ENCODE data around the gene PRKAA1. TPM values are rescaled to one million over a fixed set of nuclear protein-coding genes. Genes with fewer than 3 reads are reported as not detected.
A peak's percentile ranks its signal among the peaks of the same experiment; 100 is the strongest.
"Not testable (repeated sequence)": the region's sequence is repeated elsewhere in the genome, so short reads cannot be mapped to it uniquely, and the experiment has no call there.

PRKAA1 gene
- total and polyA plus RNA-seq, 4 experiments from 2014 or later: 51.7 to 120 (median 86.1) TPM

- POLR2A ChIA-PET (ENCODE audit: partially characterized antibody): interaction anchor here (2.1 kb wide), 1 partner anchor 12 kb away, joined by 5 read pairs; the partner anchor contains the start of gene CARD6
- intact Hi-C loops (cut with micrococcal nuclease): no loop called here
- H3K27me3 ChIP-seq (ENCODE audit: insufficient read depth, low read length): no peaks in the 10 kb centered on the region
- Mint-ChIP-seq H3K9me3 (peaks cover 0 to 3% (median 0%) of the 10 kb centered on the region in 8 donors), H3K4me1 (peaks cover 22 to 54% (median 39%) of the 10 kb centered on the region in 4 donors), H3K27ac (peak overlapping the region in 5 of 7 donors; percentile 16 to 94 (median 68)), H3K36me3 (peaks cover 65 to 84% of the 10 kb centered on the region in 2 donors), H3K4me3 (no peak overlapping the region), H3K27me3 (no peaks in the 10 kb centered on the region)
- H3K36me3 ChIP-seq (ENCODE audit: insufficient read depth, low read length): peaks cover 66% of the 10 kb centered on the region
- H3K27ac ChIP-seq (ENCODE audit: low read depth, low read length): no peak overlapping the region
- H3K9me3 ChIP-seq (ENCODE audit: control insufficient read depth in 1 of 2, low read length in 2 of 2): no peaks in the 10 kb centered on the region
- H3K4me1 ChIP-seq (ENCODE audit: insufficient read depth, low read length): peaks cover 27% of the 10 kb centered on the region
- CTCF ChIA-PET (ENCODE audit: partially characterized antibody): interaction anchor here (0.8 kb wide), 1 partner anchor 12 kb away, joined by 3 read pairs; no protein-coding TSS in a partner anchor
- no peak for DNase-seq
- no peak overlapping the region for H3K4me3 ChIP-seq (ENCODE audit: low read length in 2 of 2)
Measured at GRCh38 chr5:40829748-40830533, 31.8 kb upstream of the PRKAA1 start.

- H3K4me3 Mint-ChIP-seq: peak overlapping the region in 1 of 8 donors; percentile 4
- no peak for DNase-seq
- Histone ChIP-seq H3K36me3 (ENCODE audit: insufficient read depth, low read length) (peaks cover 65% of the 10 kb centered on the region), H3K9me3 (ENCODE audit: control insufficient read depth in 1 of 2, low read length in 2 of 2) (no peaks in the 10 kb centered on the region), H3K27me3 (ENCODE audit: insufficient read depth, low read length) (no peaks in the 10 kb centered on the region), H3K4me3 (ENCODE audit: low read length in 2 of 2) (no peak overlapping the region), H3K27ac (ENCODE audit: low read depth, low read length) (no peak overlapping the region), H3K4me1 (ENCODE audit: insufficient read depth, low read length) (peaks cover 26% of the 10 kb centered on the region)
- H3K9me3 Mint-ChIP-seq: no peaks in the 10 kb centered on the region
- H3K27me3 Mint-ChIP-seq: no peaks in the 10 kb centered on the region
- peaks cover 16 to 44% (median 33%) of the 10 kb centered on the region in 4 donors for H3K4me1 Mint-ChIP-seq
- intact Hi-C loops (cut with micrococcal nuclease): no loop called here
- peak overlapping the region in 6 of 7 donors; percentile 4 to 92 (median 18) for H3K27ac Mint-ChIP-seq
- ChIA-PET CTCF (ENCODE audit: partially characterized antibody) (interaction anchor here (0.8 kb wide), 1 partner anchor 13 kb away, joined by 3 read pairs; no protein-coding TSS in a partner anchor), POLR2A (ENCODE audit: partially characterized antibody) (no interaction called here)
- H3K36me3 Mint-ChIP-seq: peaks cover 59 to 75% of the 10 kb centered on the region in 2 donors
Measured at GRCh38 chr5:40828690-40829661, 30.8 kb upstream of the PRKAA1 start.

GRCh38 chr5:40828021-40828631, 30.0 kb upstream of the PRKAA1 start:
- Mint-ChIP-seq H3K27ac (peak overlapping the region in 2 of 7 donors; percentile 54 to 74), H3K4me3 (peak overlapping the region in 1 of 8 donors; percentile 12), H3K4me1 (peaks cover 15 to 36% (median 26%) of the 10 kb centered on the region in 4 donors), H3K9me3 (no peaks in the 10 kb centered on the region), H3K27me3 (no peaks in the 10 kb centered on the region), H3K36me3 (peaks cover 51 to 67% of the 10 kb centered on the region in 2 donors)
- Histone ChIP-seq H3K9me3 (ENCODE audit: control insufficient read depth in 1 of 2, low read length in 2 of 2) (no peaks in the 10 kb centered on the region), H3K36me3 (ENCODE audit: insufficient read depth, low read length) (peaks cover 57% of the 10 kb centered on the region), H3K4me1 (ENCODE audit: insufficient read depth, low read length) (peaks cover 17% of the 10 kb centered on the region), H3K27ac (ENCODE audit: low read depth, low read length) (no peak overlapping the region), H3K27me3 (ENCODE audit: insufficient read depth, low read length) (no peaks in the 10 kb centered on the region), H3K4me3 (ENCODE audit: low read length in 2 of 2) (no peak overlapping the region)
- POLR2A ChIA-PET (ENCODE audit: partially characterized antibody): no interaction called here
- CTCF ChIA-PET (ENCODE audit: partially characterized antibody): no interaction called here
- DNase-seq: no peak
- intact Hi-C loops (cut with micrococcal nuclease): no loop called here

- H3K4me3 Mint-ChIP-seq: peak overlapping the region in 1 of 8 donors; percentile 12
- peaks cover 11 to 28% (median 18%) of the 10 kb centered on the region in 4 donors for H3K4me1 Mint-ChIP-seq
- H3K27ac Mint-ChIP-seq: peak overlapping the region in 4 of 7 donors; percentile 13 to 74 (median 36)
- CTCF ChIA-PET (ENCODE audit: partially characterized antibody): no interaction called here
- POLR2A ChIA-PET (ENCODE audit: partially characterized antibody): no interaction called here
- Histone ChIP-seq H3K27me3 (ENCODE audit: insufficient read depth, low read length) (no peaks in the 10 kb centered on the region), H3K9me3 (ENCODE audit: control insufficient read depth in 1 of 2, low read length in 2 of 2) (no peaks in the 10 kb centered on the region), H3K27ac (ENCODE audit: low read depth, low read length) (no peak overlapping the region), H3K4me3 (ENCODE audit: low read length in 2 of 2) (no peak overlapping the region), H3K36me3 (ENCODE audit: insufficient read depth, low read length) (peaks cover 49% of the 10 kb centered on the region), H3K4me1 (ENCODE audit: insufficient read depth, low read length) (peaks cover 10% of the 10 kb centered on the region)
- intact Hi-C loops (cut with micrococcal nuclease): no loop called here
- peaks cover 43 to 59% of the 10 kb centered on the region in 2 donors for H3K36me3 Mint-ChIP-seq
- DNase-seq: no peak
- no peaks in the 10 kb centered on the region for H3K27me3 Mint-ChIP-seq
- H3K9me3 Mint-ChIP-seq: no peaks in the 10 kb centered on the region
Measured at GRCh38 chr5:40827188-40827977, 29.2 kb upstream of the PRKAA1 start.

GRCh38 chr5:40826489-40827187, 28.5 kb upstream of the PRKAA1 start:
- H3K4me1 ChIP-seq (ENCODE audit: insufficient read depth, low read length): peaks cover 2% of the 10 kb centered on the region
- H3K36me3 ChIP-seq (ENCODE audit: insufficient read depth, low read length): peaks cover 42% of the 10 kb centered on the region
- Mint-ChIP-seq H3K27ac (peak overlapping the region in 2 of 7 donors; percentile 23), H3K4me3 (no peak overlapping the region), H3K9me3 (no peaks in the 10 kb centered on the region), H3K36me3 (peaks cover 36 to 52% of the 10 kb centered on the region in 2 donors), H3K27me3 (no peaks in the 10 kb centered on the region), H3K4me1 (peaks cover 5 to 21% (median 11%) of the 10 kb centered on the region in 4 donors)
- H3K27ac ChIP-seq (ENCODE audit: low read depth, low read length): no peak overlapping the region
- ChIA-PET CTCF (ENCODE audit: partially characterized antibody) (no interaction called here), POLR2A (ENCODE audit: partially characterized antibody) (interaction anchor here (3.8 kb wide), 1 partner anchor 9 kb away, joined by 15 read pairs; the partner anchor contains the start of gene RPL37)
- H3K4me3 ChIP-seq (ENCODE audit: low read length in 2 of 2): no peak overlapping the region
- no peaks in the 10 kb centered on the region for H3K27me3 ChIP-seq (ENCODE audit: insufficient read depth, low read length)
- no peak for DNase-seq
- H3K9me3 ChIP-seq (ENCODE audit: control insufficient read depth in 1 of 2, low read length in 2 of 2): no peaks in the 10 kb centered on the region
- intact Hi-C loops (cut with micrococcal nuclease): no loop called here

- H3K4me1 Mint-ChIP-seq: peaks cover 5 to 16% (median 11%) of the 10 kb centered on the region in 4 donors
- POLR2A ChIA-PET (ENCODE audit: partially characterized antibody): interaction anchor here (0.7 to 3.8 kb wide), 2 partner anchors 10 to 23 kb away, joined by 4 to 15 read pairs; partner anchors contain the start of gene RPL37
Measured at GRCh38 chr5:40825461-40826043, 27.4 kb upstream of the PRKAA1 start.

More at GRCh38 chr5:40825461-40826043, 27.4 kb upstream of the PRKAA1 start:
- H3K4me1 ChIP-seq (ENCODE audit: insufficient read depth, low read length); H3K27ac ChIP-seq (ENCODE audit: low read depth, low read length); H3K27me3 ChIP-seq (ENCODE audit: insufficient read depth, low read length); H3K9me3 Mint-ChIP-seq; CTCF ChIA-PET (ENCODE audit: partially characterized antibody); H3K9me3 ChIP-seq (ENCODE audit: control insufficient read depth in 1 of 2, low read length in 2 of 2); H3K4me3 Mint-ChIP-seq; H3K27me3 Mint-ChIP-seq; H3K4me3 ChIP-seq (ENCODE audit: low read length in 2 of 2); intact Hi-C loops (cut with micrococcal nuclease); DNase-seq: not testable (repeated sequence)
- Mint-ChIP-seq H3K27ac (peak overlapping the region in 4 of 7 donors; percentile 23 to 92 (median 46)), H3K36me3 (peaks cover 33 to 41% of the 10 kb centered on the region in 2 donors)
- peaks cover 31% of the 10 kb centered on the region for H3K36me3 ChIP-seq (ENCODE audit: insufficient read depth, low read length)

Measured in CD4-positive, alpha-beta memory T cell (primary cell).